Skeletal muscle satellite cell (primary cell): ENCODE data around the gene BCL2L13. TPM values are rescaled to one million over a fixed set of nuclear protein-coding genes. Genes with fewer than 3 reads are reported as not detected.

Experiments
- H3K27me3 ChIP-seq: 2 replicates; pipeline ENCODE4 v1.7.0; 2013; ENCODE audit warnings: low read length; ENCODE audit not compliant: control insufficient read depth, insufficient read depth
- H3K36me3 ChIP-seq: 2 replicates; pipeline ENCODE4 v1.7.0; 2013; ENCODE audit warnings: mild to moderate bottlenecking, control low read depth, low read length; ENCODE audit not compliant: insufficient read depth
- H3K4me1 ChIP-seq: 2 replicates; pipeline ENCODE4 v1.7.0; 2013; ENCODE audit warnings: low read length; ENCODE audit not compliant: control insufficient read depth, insufficient read depth
- H3K4me2 ChIP-seq: 2 replicates; pipeline ENCODE4 v1.7.0; 2013; ENCODE audit warnings: mild to moderate bottlenecking, low read length
- H3K4me3 ChIP-seq: 2 replicates; pipeline ENCODE4 v1.7.0; 2013; ENCODE audit warnings: low read length
- H3K9ac ChIP-seq: 2 replicates; pipeline ENCODE4 v1.7.0; 2013; ENCODE audit warnings: mild to moderate bottlenecking, low read depth, low read length, moderate library complexity
- H3K9me3 ChIP-seq: replicated peaks from 2 replicates; pipeline ENCODE4 v1.7.0; 2013; ENCODE audit warnings: mild to moderate bottlenecking, control low read depth, low read length
- total RNA-seq: library from RNA; depleted of rRNA; stranded (reverse); fragments of >200 nt; gene quantifications from 2 replicates; pipeline ENCODE4 v1.2.3, GENCODE V29; 2012; rRNA removed

Gene BCL2L13
- total RNA-seq: 40.0 and 53.5 TPM in 2 replicates

GRCh38 chr22:17638432-17639246, at the start of gene BCL2L13:
BCL2L13 (plus strand) TSS chr22:17638757; CDS start chr22:17655712, 16,955 bp downstream.
- Histone ChIP-seq H3K9me3 (no peaks in the 10 kb centered on the region), H3K9ac (peak within 1 kb of the TSS; percentile 99), H3K4me2 (peak within 1 kb of the TSS; percentile 81), H3K4me1 (peaks cover 16% of the 10 kb centered on the region), H3K4me3 (peak within 1 kb of the TSS; percentile 78), H3K36me3 (peaks cover 4% of the 10 kb centered on the region), H3K27me3 (no peaks in the 10 kb centered on the region)

GRCh38 chr22:17589810-17590375, 48.7 kb upstream of the BCL2L13 start:
- Histone ChIP-seq H3K9me3 (no peaks in the 10 kb centered on the region), H3K4me2 (no peak overlapping the region), H3K9ac (no peak overlapping the region), H3K4me1 (no peaks in the 10 kb centered on the region), H3K36me3 (peaks cover 52% of the 10 kb centered on the region), H3K27me3 (no peaks in the 10 kb centered on the region), H3K4me3 (no peak overlapping the region)

GRCh38 chr22:17590586-17590985, 48.0 kb upstream of the BCL2L13 start:
- Histone ChIP-seq H3K27me3 (no peaks in the 10 kb centered on the region), H3K4me3 (no peak overlapping the region), H3K36me3 (peaks cover 56% of the 10 kb centered on the region), H3K4me1 (no peaks in the 10 kb centered on the region), H3K9ac (no peak overlapping the region), H3K9me3 (no peaks in the 10 kb centered on the region), H3K4me2 (no peak overlapping the region)

- peaks cover 2% of the 10 kb centered on the region for H3K4me1 ChIP-seq
- H3K27me3 ChIP-seq: no peaks in the 10 kb centered on the region
- peaks cover 68% of the 10 kb centered on the region for H3K36me3 ChIP-seq
- H3K4me2 ChIP-seq: no peak overlapping the region
- H3K4me3 ChIP-seq: no peak overlapping the region
- no peaks in the 10 kb centered on the region for H3K9me3 ChIP-seq
- H3K9ac ChIP-seq: no peak overlapping the region
Measured at GRCh38 chr22:17592201-17592600, 46.4 kb upstream of the BCL2L13 start.

- H3K9ac ChIP-seq: no peak overlapping the region
- H3K36me3 ChIP-seq: peaks cover 84% of the 10 kb centered on the region
Measured at GRCh38 chr22:17596226-17596625, 42.3 kb upstream of the BCL2L13 start.

GRCh38 chr22:17597217-17597616, 41.3 kb upstream of the BCL2L13 start:
- Histone ChIP-seq H3K36me3 (peaks cover 76% of the 10 kb centered on the region), H3K9me3 (no peaks in the 10 kb centered on the region), H3K27me3 (no peaks in the 10 kb centered on the region), H3K4me2 (no peak overlapping the region), H3K9ac (peak overlapping the region; percentile 45), H3K4me3 (no peak overlapping the region), H3K4me1 (peaks cover 8% of the 10 kb centered on the region)

More at GRCh38 chr22:17596226-17596625, 42.3 kb upstream of the BCL2L13 start:
- Histone ChIP-seq H3K4me1 (peaks cover 8% of the 10 kb centered on the region), H3K4me3 (no peak overlapping the region), H3K4me2 (no peak overlapping the region), H3K27me3 (no peaks in the 10 kb centered on the region), H3K9me3 (no peaks in the 10 kb centered on the region)

- no peak overlapping the region for H3K9ac ChIP-seq
- no peak overlapping the region for H3K4me3 ChIP-seq
- H3K36me3 ChIP-seq: peaks cover 70% of the 10 kb centered on the region
- H3K4me2 ChIP-seq: no peak overlapping the region
- H3K4me1 ChIP-seq: peaks cover 8% of the 10 kb centered on the region
- H3K9me3 ChIP-seq: no peaks in the 10 kb centered on the region
- H3K27me3 ChIP-seq: no peaks in the 10 kb centered on the region
Measured at GRCh38 chr22:17598318-17598717, 40.2 kb upstream of the BCL2L13 start.

- Histone ChIP-seq H3K4me3 (no peak overlapping the region), H3K27me3 (no peaks in the 10 kb centered on the region), H3K9me3 (no peaks in the 10 kb centered on the region), H3K4me2 (no peak overlapping the region), H3K36me3 (peaks cover 60% of the 10 kb centered on the region), H3K9ac (no peak overlapping the region), H3K4me1 (peaks cover 8% of the 10 kb centered on the region)
Measured at GRCh38 chr22:17601031-17601430, 37.5 kb upstream of the BCL2L13 start.

- no peak overlapping the region for H3K9ac ChIP-seq
- no peak overlapping the region for H3K4me2 ChIP-seq
- H3K27me3 ChIP-seq: no peaks in the 10 kb centered on the region
- H3K4me1 ChIP-seq: no peaks in the 10 kb centered on the region
- H3K4me3 ChIP-seq: no peak overlapping the region
- no peaks in the 10 kb centered on the region for H3K9me3 ChIP-seq
- peaks cover 49% of the 10 kb centered on the region for H3K36me3 ChIP-seq
Measured at GRCh38 chr22:17603668-17604067, 34.9 kb upstream of the BCL2L13 start.

- no peaks in the 10 kb centered on the region for H3K4me1 ChIP-seq
- H3K9ac ChIP-seq: no peak overlapping the region
- no peak overlapping the region for H3K4me2 ChIP-seq
- peaks cover 47% of the 10 kb centered on the region for H3K36me3 ChIP-seq
- H3K9me3 ChIP-seq: no peaks in the 10 kb centered on the region
- H3K27me3 ChIP-seq: no peaks in the 10 kb centered on the region
- no peak overlapping the region for H3K4me3 ChIP-seq
Measured at GRCh38 chr22:17606496-17606895, 32.1 kb upstream of the BCL2L13 start.

- Histone ChIP-seq H3K4me2 (no peak overlapping the region), H3K36me3 (peaks cover 63% of the 10 kb centered on the region), H3K9me3 (no peaks in the 10 kb centered on the region), H3K4me3 (no peak overlapping the region), H3K9ac (no peak overlapping the region), H3K27me3 (no peaks in the 10 kb centered on the region), H3K4me1 (no peaks in the 10 kb centered on the region)
Measured at GRCh38 chr22:17607891-17608521, 30.6 kb upstream of the BCL2L13 start.
